Fibroblast of lung (primary cell): Measurements from ENCODE around the gene ELOVL4. TPM values are rescaled to one million over a fixed set of nuclear protein-coding genes. Genes with fewer than 3 reads are reported as not detected.

ENCODE experiments used
- DNase-seq, 2 donors: peaks; one replicate each; pipeline versions ENCODE4 v3.0.0 to v3.0.0-alpha.2; 2010; ENCODE audit warnings: low read depth in 2 of 2
- H2AFZ ChIP-seq: 2 replicates; pipeline ENCODE4 v1.5.1; 2012; ENCODE audit warnings: low read length, control low read depth, inconsistent platforms
- H3K27ac ChIP-seq: 2 replicates; pipeline ENCODE4 v1.5.1; 2011; ENCODE audit warnings: low read length, control low read depth; ENCODE audit not compliant: insufficient read depth
- H3K27me3 ChIP-seq: 2 replicates; pipeline ENCODE4 v1.5.1; 2011; ENCODE audit warnings: mild to moderate bottlenecking, low read length; ENCODE audit not compliant: control insufficient read depth, insufficient read depth
- H3K36me3 ChIP-seq: 2 replicates; pipeline ENCODE4 v1.5.1; 2011; ENCODE audit warnings: low read length; ENCODE audit not compliant: control insufficient read depth, insufficient read depth
- H3K4me1 ChIP-seq: 2 replicates; pipeline ENCODE4 v1.5.1; 2011; ENCODE audit warnings: low read length; ENCODE audit not compliant: control insufficient read depth, insufficient read depth; ENCODE audit errors: extremely low read depth
- H3K4me2 ChIP-seq: 2 replicates; pipeline ENCODE4 v1.5.1; 2011; ENCODE audit warnings: low read length, control low read depth; ENCODE audit not compliant: insufficient read depth; ENCODE audit errors: extremely low read depth
- H3K4me3 ChIP-seq, 4 experiments: fragments of 200-600 bp in 1 of 4; sonication (generic) in 1 of 4; replicated peaks in 1 of 4; 2 replicates each; pipeline ENCODE4 v1.5.1; 2011 to 2016; ENCODE audit warnings: low read length in 4 of 4, low read depth in 3 of 4, mild to moderate bottlenecking in 3 of 4, control low read depth in 2 of 4, inconsistent platforms in 1 of 4, mixed read lengths in 1 of 4; ENCODE audit not compliant: insufficient read depth in 1 of 4; ENCODE audit errors: control extremely low read depth in 1 of 4
- H3K79me2 ChIP-seq: 2 replicates; pipeline ENCODE4 v1.5.1; 2012; ENCODE audit warnings: mild to moderate bottlenecking, low read length, inconsistent platforms; ENCODE audit not compliant: control insufficient read depth, insufficient read depth
- H3K9ac ChIP-seq: 2 replicates; pipeline ENCODE4 v1.5.1; 2011; ENCODE audit warnings: mild to moderate bottlenecking, low read length, control low read depth; ENCODE audit not compliant: insufficient read depth
- H3K9me3 ChIP-seq: 2 replicates; pipeline ENCODE4 v1.5.1; 2012; ENCODE audit warnings: low read depth, low read length; ENCODE audit not compliant: control insufficient read depth, insufficient read depth
- H4K20me1 ChIP-seq: 2 replicates; pipeline ENCODE4 v1.5.1; 2011; ENCODE audit warnings: low read length; ENCODE audit not compliant: control insufficient read depth, insufficient read depth; ENCODE audit errors: extremely low read depth
- EZH2 ChIP-seq: IDR thresholded peaks from 2 replicates; pipeline ENCODE4 v1.5.1; 2012; ENCODE audit warnings: low read length, control low read depth, mild to moderate bottlenecking; ENCODE audit errors: missing control alignments
- polyA plus RNA-seq, 2 donors: library from polyadenylated mRNA; depleted of rRNA in 1 of 2; stranded (reverse) in 1 of 2; unstranded in 1 of 2; fragments of >200 nt; gene quantifications; 2 replicates each; pipeline ENCODE4 v1.2.1, GENCODE V29; 2011 to 2012; ENCODE audit warnings: missing spikeins in 1 of 2
- total RNA-seq: library from RNA; depleted of rRNA; stranded (reverse); fragments of >200 nt; gene quantifications from 2 replicates; pipeline ENCODE4 v1.2.1, GENCODE V29; 2014
- TF ChIP-seq, protein P1 (sequence below), 2 donors: IDR thresholded peaks in 1 of 2; conservative IDR thresholded peaks in 1 of 2; 1 replicate in 1 of 2; 2 replicates in 1 of 2; pipeline ENCODE4 v1.5.1; 2011 to 2012; ENCODE audit warnings: low read length in 2 of 2, control low read depth in 1 of 2, inconsistent platforms in 1 of 2, low read depth in 1 of 2, mild to moderate bottlenecking in 1 of 2

The ELOVL4 gene
- total and polyA plus RNA-seq, 2 donors (not counting 1 experiment from before 2014, with no cell fraction given): 4.3 to 6.4 TPM

DNA sequence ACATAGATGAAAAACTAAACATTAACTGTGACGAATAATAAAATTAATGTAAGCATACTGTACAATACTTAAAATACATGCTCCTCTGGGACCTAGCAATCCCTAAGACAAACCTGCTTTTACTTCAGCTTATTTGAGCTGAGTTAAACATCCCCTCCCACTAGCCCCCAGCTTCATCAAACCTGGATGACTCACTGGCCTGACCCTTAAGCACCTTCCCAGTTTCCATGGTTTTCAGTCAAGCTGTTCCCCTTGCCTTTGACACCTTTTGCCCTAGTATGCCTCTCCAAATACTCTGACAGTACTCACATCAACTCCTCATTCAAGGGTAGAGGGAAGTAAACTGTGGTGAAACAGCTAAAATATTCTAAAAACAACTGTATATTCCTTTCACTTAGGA, 4.2 kb downstream of the ELOVL4 start:
- Histone ChIP-seq H3K4me1 (peaks cover 3% of the 10 kb centered on the region), H3K9ac (no peak overlapping the region)

DNA sequence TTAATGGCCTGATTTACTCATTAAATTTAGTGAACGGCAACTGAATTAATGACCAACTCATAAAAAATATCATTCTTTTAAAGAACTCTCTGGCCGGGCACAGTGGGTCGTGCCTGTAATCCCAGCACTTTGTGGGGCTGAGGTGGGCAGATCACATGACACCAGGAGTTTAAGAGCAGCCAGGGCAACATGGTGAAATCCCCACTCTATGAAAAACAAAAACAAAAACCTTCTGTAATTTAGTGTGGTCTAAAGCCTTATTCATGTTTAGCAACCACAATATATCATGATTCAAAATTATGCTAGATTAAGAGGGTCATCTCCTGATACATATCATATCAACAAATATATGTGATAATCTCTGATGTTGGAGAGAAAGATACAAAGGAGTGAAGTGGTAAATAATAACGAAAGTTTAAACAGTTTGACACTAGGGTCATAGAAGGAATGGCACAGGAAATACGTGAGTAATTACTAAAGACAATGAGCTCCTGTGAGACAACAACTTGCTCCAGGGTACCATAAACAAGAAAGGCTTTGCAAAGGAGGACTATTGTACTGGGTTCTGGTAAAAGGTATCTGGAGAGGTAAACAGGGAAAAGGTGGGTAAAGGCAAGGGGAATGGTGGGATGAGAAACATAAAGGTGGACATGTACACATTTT, 5.7 kb downstream of the ELOVL4 start:
- H3K4me2 ChIP-seq: no peak overlapping the region
- no peak for DNase-seq
- H3K4me1 ChIP-seq: peaks cover 3% of the 10 kb centered on the region
- H4K20me1 ChIP-seq: no peaks in the 10 kb centered on the region
- H3K9ac ChIP-seq: no peak overlapping the region
- TF ChIP-seq EZH2: no peak
- TF ChIP-seq, protein P1, sequence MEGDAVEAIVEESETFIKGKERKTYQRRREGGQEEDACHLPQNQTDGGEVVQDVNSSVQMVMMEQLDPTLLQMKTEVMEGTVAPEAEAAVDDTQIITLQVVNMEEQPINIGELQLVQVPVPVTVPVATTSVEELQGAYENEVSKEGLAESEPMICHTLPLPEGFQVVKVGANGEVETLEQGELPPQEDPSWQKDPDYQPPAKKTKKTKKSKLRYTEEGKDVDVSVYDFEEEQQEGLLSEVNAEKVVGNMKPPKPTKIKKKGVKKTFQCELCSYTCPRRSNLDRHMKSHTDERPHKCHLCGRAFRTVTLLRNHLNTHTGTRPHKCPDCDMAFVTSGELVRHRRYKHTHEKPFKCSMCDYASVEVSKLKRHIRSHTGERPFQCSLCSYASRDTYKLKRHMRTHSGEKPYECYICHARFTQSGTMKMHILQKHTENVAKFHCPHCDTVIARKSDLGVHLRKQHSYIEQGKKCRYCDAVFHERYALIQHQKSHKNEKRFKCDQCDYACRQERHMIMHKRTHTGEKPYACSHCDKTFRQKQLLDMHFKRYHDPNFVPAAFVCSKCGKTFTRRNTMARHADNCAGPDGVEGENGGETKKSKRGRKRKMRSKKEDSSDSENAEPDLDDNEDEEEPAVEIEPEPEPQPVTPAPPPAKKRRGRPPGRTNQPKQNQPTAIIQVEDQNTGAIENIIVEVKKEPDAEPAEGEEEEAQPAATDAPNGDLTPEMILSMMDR (conservative IDR thresholded peaks at IDR 0.05 in 1 of 2, IDR thresholded peaks at IDR 0.05 in 1 of 2; ENCODE audit: low read depth in 1 of 2, low read length in 2 of 2): no peak
- no peak overlapping the region for H3K4me3 ChIP-seq
- H3K36me3 ChIP-seq: no peaks in the 10 kb centered on the region
- no peak overlapping the region for H3K27ac ChIP-seq
- H3K9me3 ChIP-seq: no peaks in the 10 kb centered on the region
- H3K79me2 ChIP-seq: peaks cover 4% of the 10 kb centered on the region
- no peak overlapping the region for H2AFZ ChIP-seq
- H3K27me3 ChIP-seq: no peaks in the 10 kb centered on the region

More for the DNA sequence above, 4.2 kb downstream of the ELOVL4 start:
- Histone ChIP-seq H4K20me1 (no peaks in the 10 kb centered on the region), H3K4me2 (no peak overlapping the region), H3K27me3 (no peaks in the 10 kb centered on the region), H3K4me3 (no peak overlapping the region), H3K9me3 (no peaks in the 10 kb centered on the region), H3K79me2 (peaks cover 4% of the 10 kb centered on the region), H3K27ac (no peak overlapping the region), H3K36me3 (no peaks in the 10 kb centered on the region), H2AFZ (no peak overlapping the region)
- no peak for DNase-seq
- TF ChIP-seq EZH2: no peak
- TF ChIP-seq, protein P1 (conservative IDR thresholded peaks at IDR 0.05 in 1 of 2, IDR thresholded peaks at IDR 0.05 in 1 of 2; ENCODE audit: low read depth in 1 of 2, low read length in 2 of 2): no peak

DNA sequence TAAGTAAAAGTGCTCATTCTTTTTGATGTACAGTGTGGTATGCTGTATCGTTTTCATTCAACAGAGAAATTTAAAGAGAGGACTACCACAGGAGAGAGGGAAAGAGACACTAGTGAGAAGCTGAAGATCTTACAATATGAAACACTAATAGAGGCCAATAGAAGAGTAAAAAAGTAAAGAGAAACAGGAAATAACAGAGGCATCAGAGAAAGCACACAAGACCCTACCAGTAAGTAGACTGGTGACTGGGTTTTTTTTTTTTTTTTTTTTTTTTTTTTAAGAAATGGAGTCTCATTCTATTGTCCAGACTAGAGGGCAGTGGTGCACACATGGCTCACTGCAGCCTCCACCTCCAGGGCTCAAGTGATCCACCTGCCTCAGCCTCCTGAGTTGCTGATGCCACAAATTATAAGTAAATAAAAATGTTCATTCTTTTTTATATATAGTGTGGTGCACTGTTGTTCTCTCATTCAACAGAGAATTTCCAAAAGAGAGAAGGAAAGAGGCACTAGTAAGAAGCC, 18.8 kb downstream of the ELOVL4 start:
- H3K4me2 ChIP-seq: no peak overlapping the region
- TF ChIP-seq EZH2: no peak
- TF ChIP-seq, protein P1 (conservative IDR thresholded peaks at IDR 0.05 in 1 of 2, IDR thresholded peaks at IDR 0.05 in 1 of 2; ENCODE audit: low read depth in 1 of 2, low read length in 2 of 2): no peak
- no peak for DNase-seq
- no peak overlapping the region for H3K27ac ChIP-seq
- no peak overlapping the region for H3K9ac ChIP-seq
- H4K20me1 ChIP-seq: no peaks in the 10 kb centered on the region
- no peaks in the 10 kb centered on the region for H3K4me1 ChIP-seq
- no peak overlapping the region for H2AFZ ChIP-seq
- no peaks in the 10 kb centered on the region for H3K9me3 ChIP-seq
- H3K27me3 ChIP-seq: no peaks in the 10 kb centered on the region
- no peak overlapping the region for H3K4me3 ChIP-seq
- H3K36me3 ChIP-seq: no peaks in the 10 kb centered on the region
- H3K79me2 ChIP-seq: no peaks in the 10 kb centered on the region
